IMR-90 (cell line): ENCODE results near the gene PARP12. TPM values are rescaled to one million over a fixed set of nuclear protein-coding genes. Genes with fewer than 3 reads are reported as not detected.

ENCODE experiments used
- ATAC-seq: fragments of 200-7000 bp; cut with Tn5 transposase; 2 replicates; pipeline ENCODE4 v1.9.1; 2020; ENCODE audit warnings: low read depth, mild to moderate bottlenecking, moderate library complexity
- BruUV-seq: library from RNA; stranded (reverse); fragments of 400-500 nt; replicated peaks from 2 replicates; lab custom pipeline; 2021; lab: Mats Ljungman, UMichigan
- CTCF ChIA-PET: fragments of 300-600 bp; formaldehyde crosslinking; extraction: SDS; loops from one replicate; lab custom pipeline; 2021; ENCODE audit warnings: antibody characterized with exemption; lab: Yijun Ruan, JAX
- POLR2A ChIA-PET: fragments of 300-600 bp; sonication (Branson Sonifier 250); formaldehyde crosslinking; loops from one replicate; lab custom pipeline; 2022; ENCODE audit warnings: antibody characterized with exemption; ENCODE audit not compliant: unreplicated experiment; lab: Charles Lee
- DNase-seq: peaks from one replicate; pipeline ENCODE4 v3.0.0; 2013
- H2AFZ ChIP-seq: replicated peaks from 2 replicates; pipeline ENCODE3; 2013; ENCODE audit warnings: low read length, mild to moderate bottlenecking; ENCODE audit not compliant: poor library complexity
- H2AK5ac ChIP-seq: 2 replicates; pipeline ENCODE4 v1.6.1; 2013; ENCODE audit warnings: low read depth, low read length, inconsistent platforms
- H2AK9ac ChIP-seq: replicated peaks from 2 replicates; pipeline ENCODE3; 2013; ENCODE audit warnings: mild to moderate bottlenecking, low read depth, low read length, moderate library complexity; ENCODE audit not compliant: poor library complexity
- H2BK120ac ChIP-seq: 2 replicates; pipeline ENCODE4 v1.6.1; 2013; ENCODE audit warnings: low read depth, low read length, inconsistent platforms
- H2BK15ac ChIP-seq: 3 replicates; pipeline ENCODE4 v1.6.1; 2013; ENCODE audit warnings: low read depth, low read length, inconsistent platforms
- H2BK20ac ChIP-seq: 2 replicates; pipeline ENCODE4 v1.6.1; 2013; ENCODE audit warnings: low read depth, mild to moderate bottlenecking, inconsistent platforms, low read length, moderate library complexity
- H2BK5ac ChIP-seq: 2 replicates; pipeline ENCODE4 v1.6.1; 2013; ENCODE audit warnings: mild to moderate bottlenecking, low read depth, low read length, inconsistent platforms; ENCODE audit not compliant: poor library complexity, severe bottlenecking
- H3K14ac ChIP-seq: replicated peaks from 2 replicates; pipeline ENCODE4 v1.6.1; 2013; ENCODE audit warnings: low read depth, low read length, inconsistent platforms
- H3K18ac ChIP-seq: 2 replicates; pipeline ENCODE4 v1.6.1; 2013; ENCODE audit warnings: low read depth, low read length, control low read depth
- H3K23ac ChIP-seq: 2 replicates; pipeline ENCODE4 v1.6.1; 2013; ENCODE audit warnings: low read depth, low read length, inconsistent platforms
- H3K27ac ChIP-seq: 2 replicates; pipeline ENCODE4 v1.5.1; 2013; ENCODE audit warnings: mild to moderate bottlenecking, control low read depth, low read length; ENCODE audit not compliant: insufficient read depth
- H3K27me3 ChIP-seq: 2 replicates; pipeline ENCODE4 v1.6.1; 2013; ENCODE audit warnings: low read length; ENCODE audit not compliant: control insufficient read depth, insufficient read depth
- H3K36me3 ChIP-seq: 2 replicates; pipeline ENCODE4 v1.6.1; 2013; ENCODE audit warnings: low read length, mixed read lengths; ENCODE audit not compliant: control insufficient read depth, insufficient read depth
- H3K4ac ChIP-seq: 2 replicates; pipeline ENCODE4 v1.6.1; 2013; ENCODE audit warnings: low read depth, low read length, inconsistent platforms
- H3K4me1 ChIP-seq: 2 replicates; pipeline ENCODE4 v1.6.1; 2013; ENCODE audit warnings: low read length, mixed read lengths; ENCODE audit not compliant: control insufficient read depth, insufficient read depth
- H3K4me2 ChIP-seq: 2 replicates; pipeline ENCODE4 v1.6.1; 2013; ENCODE audit warnings: low read depth, mild to moderate bottlenecking, control low read depth, low read length, moderate library complexity
- H3K4me3 ChIP-seq: 2 replicates; pipeline ENCODE4 v1.5.1; 2013; ENCODE audit warnings: low read depth, mild to moderate bottlenecking, control low read depth, low read length, moderate library complexity; ENCODE audit not compliant: insufficient read depth
- H3K56ac ChIP-seq: 2 replicates; pipeline ENCODE4 v1.6.1; 2013; ENCODE audit warnings: low read length, inconsistent platforms; ENCODE audit not compliant: insufficient read depth; ENCODE audit errors: extremely low read depth
- H3K79me1 ChIP-seq, 2 experiments: 2 replicates each; pipeline ENCODE4 v1.6.1; 2013; ENCODE audit warnings: low read length in 2 of 2, inconsistent platforms in 1 of 2, low read depth in 1 of 2
- H3K9ac ChIP-seq: 2 replicates; pipeline ENCODE4 v1.6.1; 2013; ENCODE audit warnings: low read depth, low read length, control low read depth
- H3K9me1 ChIP-seq: 2 replicates; pipeline ENCODE4 v1.6.1; 2013; ENCODE audit warnings: low read length, inconsistent platforms; ENCODE audit not compliant: insufficient read depth
- H3K9me3 ChIP-seq: 2 replicates; pipeline ENCODE4 v1.6.1; 2013; ENCODE audit warnings: low read length; ENCODE audit not compliant: control insufficient read depth, insufficient read depth
- H4K20me1 ChIP-seq: 2 replicates; pipeline ENCODE4 v1.6.1; 2013; ENCODE audit warnings: low read length, inconsistent platforms; ENCODE audit not compliant: insufficient read depth
- H4K5ac ChIP-seq: 2 replicates; pipeline ENCODE4 v1.6.1; 2013; ENCODE audit warnings: mild to moderate bottlenecking, low read depth, low read length, control low read depth
- H4K8ac ChIP-seq, 2 experiments: 2 replicates each; pipeline ENCODE4 v1.6.1; 2013; ENCODE audit warnings: low read depth in 2 of 2, low read length in 2 of 2, control low read depth in 1 of 2, inconsistent platforms in 1 of 2
- H4K91ac ChIP-seq: 2 replicates; pipeline ENCODE4 v1.6.1; 2013; ENCODE audit warnings: low read depth, low read length, inconsistent platforms; ENCODE audit not compliant: insufficient read depth
- CEBPB ChIP-seq: IDR thresholded peaks from 2 replicates; pipeline ENCODE4 v1.6.1; 2012; ENCODE audit warnings: low read depth, low read length, improper control_type of control experiment
- NFE2L2 ChIP-seq: fragments of 150-350 bp; IDR thresholded peaks from 2 replicates; pipeline ENCODE4 v1.6.1; 2016; ENCODE audit warnings: low read depth, mild to moderate bottlenecking, low read length
- POLR2A ChIP-seq: IDR thresholded peaks from 2 replicates; pipeline ENCODE4 v1.6.1; 2012; ENCODE audit warnings: mild to moderate bottlenecking, low read depth, low read length
- RAD21 ChIP-seq: IDR thresholded peaks from 2 replicates; pipeline ENCODE4 v1.6.1; 2012; ENCODE audit warnings: low read length, improper control_type of control experiment
- WGBS, 2 experiments: methylation state at CpG; one replicate each; pipeline versions ENCODE4 v1.1.5 to v1.1.7; 2013; ENCODE audit warnings: missing lambda C conversion rate in 2 of 2; ENCODE audit not compliant: insufficient read length in 1 of 2; ENCODE audit errors: extremely low coverage in 2 of 2; 5-methylcytosine and 5-hydroxymethylcytosine counted together
- dilution Hi-C: fragments of 300-500 bp; cut with HindIII; formaldehyde crosslinking; loops from one replicate; pipeline ENCODE4 v1.14.3; 2018; ENCODE audit warnings: low sequenced_read_pairs; ENCODE audit not compliant: unreplicated experiment
- in situ Hi-C: fragments of 300-500 bp; cut with MboI; formaldehyde crosslinking; loops from 3 replicates; pipeline ENCODE4 v1.14.3; 2019; ENCODE audit warnings: low sequenced_read_pairs, inconsistent platforms, mixed read lengths
- intact Hi-C: fragments of 100-400 bp; cut with micrococcal nuclease; formaldehyde crosslinking; loops from 2 replicates; pipeline ENCODE4 v1.10.0; 2022
- polyA plus RNA-seq, 3 experiments: library from polyadenylated mRNA; depleted of rRNA; stranded (reverse); fragments of >200 nt; gene quantifications; 2 replicates each; pipeline ENCODE4 v1.2.3, GENCODE V29; 2012; ENCODE audit warnings: low replicate concordance in 1 of 3
- total RNA-seq: library from RNA; depleted of rRNA; stranded (reverse); fragments of >200 nt; gene quantifications from 2 replicates; pipeline ENCODE4 v1.2.3, GENCODE V29; 2012
- TF ChIP-seq, protein P1 (sequence below): conservative IDR thresholded peaks from 2 replicates; pipeline ENCODE4 v1.5.1; 2012; ENCODE audit warnings: mild to moderate bottlenecking, low read depth, low read length, improper control_type of control experiment
- TF ChIP-seq, protein P2 (sequence below): fragments of 150-350 bp; IDR thresholded peaks from 2 replicates; pipeline ENCODE4 v1.6.1; 2017; ENCODE audit warnings: mild to moderate bottlenecking, antibody characterized with exemption, low read length, low read depth

PARP12 gene
- total and polyA plus RNA-seq, 2 of the 4 experiments (the other 2 are of a cell fraction) = 7.2 to 11.3 TPM

DNA sequence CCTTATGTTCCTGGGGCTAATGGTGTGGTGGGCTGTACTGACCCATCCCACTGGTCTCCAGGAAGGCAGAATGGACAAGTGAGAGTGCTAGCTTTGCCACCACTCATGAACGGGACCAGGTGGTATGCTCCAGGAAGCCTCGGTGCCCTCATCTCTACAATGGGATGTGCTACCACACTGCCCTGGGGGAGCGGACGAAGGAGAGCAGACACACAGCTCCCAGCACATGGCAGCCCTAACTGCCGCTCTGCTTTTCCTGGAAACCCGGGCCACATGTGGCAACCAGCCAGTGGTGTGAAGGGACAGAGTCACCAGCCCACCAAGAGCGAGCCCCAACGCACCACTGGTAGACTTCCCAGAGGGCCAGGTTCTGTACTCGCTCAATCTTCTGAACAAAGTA, 35.8 kb downstream of the PARP12 start:
- Histone ChIP-seq H3K9ac (no peak overlapping the region), H4K8ac (no peak overlapping the region), H4K20me1 (no peaks in the 10 kb centered on the region), H3K4me1 (no peaks in the 10 kb centered on the region), H3K23ac (no peak overlapping the region), H3K27ac (no peak overlapping the region), H3K4me2 (no peak overlapping the region), H2BK5ac (no peak overlapping the region), H2BK120ac (no peak overlapping the region), H4K5ac (no peak overlapping the region), H3K18ac (no peak overlapping the region), H3K27me3 (no peaks in the 10 kb centered on the region), H2BK15ac (no peak overlapping the region), H3K9me1 (peaks cover 10% of the 10 kb centered on the region), H3K56ac (no peak overlapping the region), H3K36me3 (peaks cover 14% of the 10 kb centered on the region), H2AK5ac (no peak overlapping the region), H3K79me1 (no peaks in the 10 kb centered on the region), H3K4ac (no peak overlapping the region), H3K14ac (no peak overlapping the region), H2AFZ (peak overlapping the region; percentile 59), H3K9me3 (no peaks in the 10 kb centered on the region), H4K91ac (no peak overlapping the region), H3K4me3 (no peak overlapping the region), H2BK20ac (no peak overlapping the region), H2AK9ac (no peak overlapping the region)
- DNase-seq = no peak
- TF ChIP-seq, protein P1, sequence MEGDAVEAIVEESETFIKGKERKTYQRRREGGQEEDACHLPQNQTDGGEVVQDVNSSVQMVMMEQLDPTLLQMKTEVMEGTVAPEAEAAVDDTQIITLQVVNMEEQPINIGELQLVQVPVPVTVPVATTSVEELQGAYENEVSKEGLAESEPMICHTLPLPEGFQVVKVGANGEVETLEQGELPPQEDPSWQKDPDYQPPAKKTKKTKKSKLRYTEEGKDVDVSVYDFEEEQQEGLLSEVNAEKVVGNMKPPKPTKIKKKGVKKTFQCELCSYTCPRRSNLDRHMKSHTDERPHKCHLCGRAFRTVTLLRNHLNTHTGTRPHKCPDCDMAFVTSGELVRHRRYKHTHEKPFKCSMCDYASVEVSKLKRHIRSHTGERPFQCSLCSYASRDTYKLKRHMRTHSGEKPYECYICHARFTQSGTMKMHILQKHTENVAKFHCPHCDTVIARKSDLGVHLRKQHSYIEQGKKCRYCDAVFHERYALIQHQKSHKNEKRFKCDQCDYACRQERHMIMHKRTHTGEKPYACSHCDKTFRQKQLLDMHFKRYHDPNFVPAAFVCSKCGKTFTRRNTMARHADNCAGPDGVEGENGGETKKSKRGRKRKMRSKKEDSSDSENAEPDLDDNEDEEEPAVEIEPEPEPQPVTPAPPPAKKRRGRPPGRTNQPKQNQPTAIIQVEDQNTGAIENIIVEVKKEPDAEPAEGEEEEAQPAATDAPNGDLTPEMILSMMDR = no peak
- TF ChIP-seq, protein P2, sequence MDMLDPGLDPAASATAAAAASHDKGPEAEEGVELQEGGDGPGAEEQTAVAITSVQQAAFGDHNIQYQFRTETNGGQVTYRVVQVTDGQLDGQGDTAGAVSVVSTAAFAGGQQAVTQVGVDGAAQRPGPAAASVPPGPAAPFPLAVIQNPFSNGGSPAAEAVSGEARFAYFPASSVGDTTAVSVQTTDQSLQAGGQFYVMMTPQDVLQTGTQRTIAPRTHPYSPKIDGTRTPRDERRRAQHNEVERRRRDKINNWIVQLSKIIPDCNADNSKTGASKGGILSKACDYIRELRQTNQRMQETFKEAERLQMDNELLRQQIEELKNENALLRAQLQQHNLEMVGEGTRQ = no peak
- TF ChIP-seq NFE2L2 = no peak
- TF ChIP-seq RAD21 = no peak
- no peak for TF ChIP-seq CEBPB
- no peak for TF ChIP-seq POLR2A
- no TSS peak for BruUV-seq
- no peak for ATAC-seq
- intact Hi-C loops (no loop called here), dilution Hi-C loops (no loop called here), in situ Hi-C loops (no loop called here)
- POLR2A ChIA-PET = no interaction called here
- WGBS, 2 experiments = 96% methylated on average over 5 of the region's 9 CpGs; no CpG with 5 or more reads in 1 of the 2 experiments
- CTCF ChIA-PET = no interaction called here
